KOPT-K1 (cell line): ENCODE results near the gene ADRB2.
"Not testable (repeated sequence)": the region's sequence is repeated elsewhere in the genome, so short reads cannot be mapped to it uniquely, and the experiment has no call there.

Experiments
- H3K27ac ChIP-seq: fragments of 200-600 bp; sonication (generic); 2 replicates; pipeline ENCODE4 v1.5.1; 2016; ENCODE audit warnings: antibody characterized with exemption, mild to moderate bottlenecking, low read depth, low read length; ENCODE audit not compliant: poor library complexity, severe bottlenecking
- H3K36me3 ChIP-seq: fragments of 200-600 bp; sonication (generic); 2 replicates; pipeline ENCODE4 v1.5.1; 2017; ENCODE audit warnings: antibody characterized with exemption, mild to moderate bottlenecking, low read length, moderate library complexity; ENCODE audit not compliant: insufficient read depth
- H3K9me3 ChIP-seq: fragments of 200-600 bp; sonication (generic); 2 replicates; pipeline ENCODE4 v1.5.1; 2017; ENCODE audit warnings: antibody characterized with exemption, low read length, mild to moderate bottlenecking; ENCODE audit not compliant: insufficient read depth, poor library complexity, severe bottlenecking

Gene ADRB2

GRCh38 chr5:148873690-148874485 is 47.5 kb downstream of the ADRB2 start:
- H3K36me3 ChIP-seq = no peaks in the 10 kb centered on the region
- no peak overlapping the region for H3K27ac ChIP-seq
- H3K9me3 ChIP-seq = no peaks in the 10 kb centered on the region

- H3K27ac ChIP-seq = no peak overlapping the region
- no peaks in the 10 kb centered on the region for H3K9me3 ChIP-seq
- H3K36me3 ChIP-seq = no peaks in the 10 kb centered on the region
Measured at GRCh38 chr5:148875205-148875875, 48.9 kb downstream of the ADRB2 start.

GRCh38 chr5:148877436-148877835 is 51.0 kb downstream of the ADRB2 start:
- not testable (repeated sequence) for H3K27ac ChIP-seq, H3K36me3 ChIP-seq, H3K9me3 ChIP-seq
